Measurements from ENCODE around the gene NETO1. TPM values are rescaled to one million over a fixed set of nuclear protein-coding genes. Genes with fewer than 3 reads are reported as not detected.

The NETO1 gene
- total and polyA plus RNA-seq, 2 experiments from 2014 or later: 10.8 to 20.7 TPM

DNA sequence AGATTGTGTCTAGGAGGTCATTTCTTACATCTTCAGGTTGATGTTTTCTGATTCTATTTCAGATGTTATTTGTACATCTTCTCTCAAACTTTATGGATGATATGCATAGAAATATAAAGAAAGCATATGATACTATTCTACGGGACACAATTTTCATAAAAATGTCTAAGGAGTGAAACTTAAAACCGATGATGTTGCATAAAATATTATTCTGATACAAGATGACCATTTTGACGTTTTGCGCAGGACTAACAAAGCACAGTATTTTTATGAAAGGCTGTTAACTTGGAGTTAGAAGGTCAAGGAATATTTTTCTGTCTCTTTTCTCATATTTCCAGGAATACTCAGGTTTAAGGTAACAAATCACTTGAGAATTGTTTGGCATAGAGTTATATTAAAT is 8.7 kb downstream of the NETO1 start:
- Histone ChIP-seq H3K4me2 (no peak overlapping the region), H3K79me2 (replicated peaks; ENCODE audit: insufficient read depth) (no peaks in the 10 kb centered on the region; the same call in 1 of the 2 replicates), H3K4me3 (no peak overlapping the region), H2AFZ (no peak overlapping the region), H3K27ac (ENCODE audit: low read depth) (no peak overlapping the region), H3F3A (replicated peaks; ENCODE audit: low read depth) (no peaks in the 10 kb centered on the region), H3K27me3 (ENCODE audit: insufficient read depth) (no peaks in the 10 kb centered on the region), H3K4me1 (ENCODE audit: insufficient read depth) (no peaks in the 10 kb centered on the region), H3K9me2 (ENCODE audit: insufficient read depth) (no peaks in the 10 kb centered on the region), H4K20me1 (replicated peaks; ENCODE audit: insufficient read depth) (no peaks in the 10 kb centered on the region), H3K36me3 (ENCODE audit: insufficient read depth) (peaks cover 7% of the 10 kb centered on the region; the same call in 1 of the 2 replicates)
- Mint-ChIP-seq H3K4me3 (no peak overlapping the region), H3K27me3 (ENCODE audit: insufficient read depth, low read depth, poor library complexity) (no peaks in the 10 kb centered on the region), H3K4me1 (no peaks in the 10 kb centered on the region; the same call in 2 of the 3 replicates), H3K9me3 (no peaks in the 10 kb centered on the region), H3K27ac (no peak overlapping the region), H3K36me3 (ENCODE audit: low read depth) (peaks cover 53% of the 10 kb centered on the region)
- ATAC-seq: no peak
- no peak for DNase-seq (ENCODE audit: low spot score)
- TF ChIP-seq, protein P1, sequence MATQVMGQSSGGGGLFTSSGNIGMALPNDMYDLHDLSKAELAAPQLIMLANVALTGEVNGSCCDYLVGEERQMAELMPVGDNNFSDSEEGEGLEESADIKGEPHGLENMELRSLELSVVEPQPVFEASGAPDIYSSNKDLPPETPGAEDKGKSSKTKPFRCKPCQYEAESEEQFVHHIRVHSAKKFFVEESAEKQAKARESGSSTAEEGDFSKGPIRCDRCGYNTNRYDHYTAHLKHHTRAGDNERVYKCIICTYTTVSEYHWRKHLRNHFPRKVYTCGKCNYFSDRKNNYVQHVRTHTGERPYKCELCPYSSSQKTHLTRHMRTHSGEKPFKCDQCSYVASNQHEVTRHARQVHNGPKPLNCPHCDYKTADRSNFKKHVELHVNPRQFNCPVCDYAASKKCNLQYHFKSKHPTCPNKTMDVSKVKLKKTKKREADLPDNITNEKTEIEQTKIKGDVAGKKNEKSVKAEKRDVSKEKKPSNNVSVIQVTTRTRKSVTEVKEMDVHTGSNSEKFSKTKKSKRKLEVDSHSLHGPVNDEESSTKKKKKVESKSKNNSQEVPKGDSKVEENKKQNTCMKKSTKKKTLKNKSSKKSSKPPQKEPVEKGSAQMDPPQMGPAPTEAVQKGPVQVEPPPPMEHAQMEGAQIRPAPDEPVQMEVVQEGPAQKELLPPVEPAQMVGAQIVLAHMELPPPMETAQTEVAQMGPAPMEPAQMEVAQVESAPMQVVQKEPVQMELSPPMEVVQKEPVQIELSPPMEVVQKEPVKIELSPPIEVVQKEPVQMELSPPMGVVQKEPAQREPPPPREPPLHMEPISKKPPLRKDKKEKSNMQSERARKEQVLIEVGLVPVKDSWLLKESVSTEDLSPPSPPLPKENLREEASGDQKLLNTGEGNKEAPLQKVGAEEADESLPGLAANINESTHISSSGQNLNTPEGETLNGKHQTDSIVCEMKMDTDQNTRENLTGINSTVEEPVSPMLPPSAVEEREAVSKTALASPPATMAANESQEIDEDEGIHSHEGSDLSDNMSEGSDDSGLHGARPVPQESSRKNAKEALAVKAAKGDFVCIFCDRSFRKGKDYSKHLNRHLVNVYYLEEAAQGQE (IDR thresholded peaks at IDR 0.05; ENCODE audit: unreplicated experiment): no peak
- TF ChIP-seq, protein P2, sequence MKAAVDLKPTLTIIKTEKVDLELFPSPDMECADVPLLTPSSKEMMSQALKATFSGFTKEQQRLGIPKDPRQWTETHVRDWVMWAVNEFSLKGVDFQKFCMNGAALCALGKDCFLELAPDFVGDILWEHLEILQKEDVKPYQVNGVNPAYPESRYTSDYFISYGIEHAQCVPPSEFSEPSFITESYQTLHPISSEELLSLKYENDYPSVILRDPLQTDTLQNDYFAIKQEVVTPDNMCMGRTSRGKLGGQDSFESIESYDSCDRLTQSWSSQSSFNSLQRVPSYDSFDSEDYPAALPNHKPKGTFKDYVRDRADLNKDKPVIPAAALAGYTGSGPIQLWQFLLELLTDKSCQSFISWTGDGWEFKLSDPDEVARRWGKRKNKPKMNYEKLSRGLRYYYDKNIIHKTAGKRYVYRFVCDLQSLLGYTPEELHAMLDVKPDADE (IDR thresholded peaks at IDR 0.05): no peak
- TF ChIP-seq STAT1 (IDR thresholded peaks at IDR 0.05; ENCODE audit: unreplicated experiment): no peak
- TF ChIP-seq NANOG (IDR thresholded peaks at IDR 0.05; ENCODE audit: borderline replicate concordance): no peak
- TF ChIP-seq, protein P3, sequence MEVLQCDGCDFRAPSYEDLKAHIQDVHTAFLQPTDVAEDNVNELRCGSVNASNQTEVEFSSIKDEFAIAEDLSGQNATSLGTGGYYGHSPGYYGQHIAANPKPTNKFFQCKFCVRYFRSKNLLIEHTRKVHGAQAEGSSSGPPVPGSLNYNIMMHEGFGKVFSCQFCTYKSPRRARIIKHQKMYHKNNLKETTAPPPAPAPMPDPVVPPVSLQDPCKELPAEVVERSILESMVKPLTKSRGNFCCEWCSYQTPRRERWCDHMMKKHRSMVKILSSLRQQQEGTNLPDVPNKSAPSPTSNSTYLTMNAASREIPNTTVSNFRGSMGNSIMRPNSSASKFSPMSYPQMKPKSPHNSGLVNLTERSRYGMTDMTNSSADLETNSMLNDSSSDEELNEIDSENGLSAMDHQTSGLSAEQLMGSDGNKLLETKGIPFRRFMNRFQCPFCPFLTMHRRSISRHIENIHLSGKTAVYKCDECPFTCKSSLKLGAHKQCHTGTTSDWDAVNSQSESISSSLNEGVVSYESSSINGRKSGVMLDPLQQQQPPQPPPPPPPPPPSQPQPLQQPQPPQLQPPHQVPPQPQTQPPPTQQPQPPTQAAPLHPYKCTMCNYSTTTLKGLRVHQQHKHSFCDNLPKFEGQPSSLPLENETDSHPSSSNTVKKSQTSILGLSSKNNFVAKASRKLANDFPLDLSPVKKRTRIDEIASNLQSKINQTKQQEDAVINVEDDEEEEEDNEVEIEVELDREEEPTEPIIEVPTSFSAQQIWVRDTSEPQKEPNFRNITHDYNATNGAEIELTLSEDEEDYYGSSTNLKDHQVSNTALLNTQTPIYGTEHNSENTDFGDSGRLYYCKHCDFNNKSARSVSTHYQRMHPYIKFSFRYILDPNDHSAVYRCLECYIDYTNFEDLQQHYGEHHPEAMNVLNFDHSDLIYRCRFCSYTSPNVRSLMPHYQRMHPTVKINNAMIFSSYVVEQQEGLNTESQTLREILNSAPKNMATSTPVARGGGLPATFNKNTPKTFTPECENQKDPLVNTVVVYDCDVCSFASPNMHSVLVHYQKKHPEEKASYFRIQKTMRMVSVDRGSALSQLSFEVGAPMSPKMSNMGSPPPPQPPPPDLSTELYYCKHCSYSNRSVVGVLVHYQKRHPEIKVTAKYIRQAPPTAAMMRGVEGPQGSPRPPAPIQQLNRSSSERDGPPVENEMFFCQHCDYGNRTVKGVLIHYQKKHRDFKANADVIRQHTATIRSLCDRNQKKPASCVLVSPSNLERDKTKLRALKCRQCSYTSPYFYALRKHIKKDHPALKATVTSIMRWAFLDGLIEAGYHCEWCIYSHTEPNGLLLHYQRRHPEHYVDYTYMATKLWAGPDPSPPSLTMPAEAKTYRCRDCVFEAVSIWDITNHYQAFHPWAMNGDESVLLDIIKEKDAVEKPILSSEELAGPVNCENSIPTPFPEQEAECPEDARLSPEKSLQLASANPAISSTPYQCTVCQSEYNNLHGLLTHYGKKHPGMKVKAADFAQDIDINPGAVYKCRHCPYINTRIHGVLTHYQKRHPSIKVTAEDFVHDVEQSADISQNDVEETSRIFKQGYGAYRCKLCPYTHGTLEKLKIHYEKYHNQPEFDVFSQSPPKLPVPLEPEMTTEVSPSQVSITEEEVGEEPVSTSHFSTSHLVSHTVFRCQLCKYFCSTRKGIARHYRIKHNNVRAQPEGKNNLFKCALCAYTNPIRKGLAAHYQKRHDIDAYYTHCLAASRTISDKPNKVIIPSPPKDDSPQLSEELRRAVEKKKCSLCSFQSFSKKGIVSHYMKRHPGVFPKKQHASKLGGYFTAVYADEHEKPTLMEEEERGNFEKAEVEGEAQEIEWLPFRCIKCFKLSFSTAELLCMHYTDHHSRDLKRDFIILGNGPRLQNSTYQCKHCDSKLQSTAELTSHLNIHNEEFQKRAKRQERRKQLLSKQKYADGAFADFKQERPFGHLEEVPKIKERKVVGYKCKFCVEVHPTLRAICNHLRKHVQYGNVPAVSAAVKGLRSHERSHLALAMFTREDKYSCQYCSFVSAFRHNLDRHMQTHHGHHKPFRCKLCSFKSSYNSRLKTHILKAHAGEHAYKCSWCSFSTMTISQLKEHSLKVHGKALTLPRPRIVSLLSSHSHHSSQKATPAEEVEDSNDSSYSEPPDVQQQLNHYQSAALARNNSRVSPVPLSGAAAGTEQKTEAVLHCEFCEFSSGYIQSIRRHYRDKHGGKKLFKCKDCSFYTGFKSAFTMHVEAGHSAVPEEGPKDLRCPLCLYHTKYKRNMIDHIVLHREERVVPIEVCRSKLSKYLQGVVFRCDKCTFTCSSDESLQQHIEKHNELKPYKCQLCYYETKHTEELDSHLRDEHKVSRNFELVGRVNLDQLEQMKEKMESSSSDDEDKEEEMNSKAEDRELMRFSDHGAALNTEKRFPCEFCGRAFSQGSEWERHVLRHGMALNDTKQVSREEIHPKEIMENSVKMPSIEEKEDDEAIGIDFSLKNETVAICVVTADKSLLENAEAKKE (CRISPR knock-in tag; IDR thresholded peaks at IDR 0.05): no peak
- no peak for TF ChIP-seq CREB1 (CRISPR knock-in tag; IDR thresholded peaks at IDR 0.05; ENCODE audit: low read depth)
- TF ChIP-seq EZH2 (IDR thresholded peaks at IDR 0.05; ENCODE audit: low read depth, unreplicated experiment): no peak
- no peak for TF ChIP-seq ZNF331 (CRISPR knock-in tag; IDR thresholded peaks at IDR 0.05; ENCODE audit: low read depth)
- TF ChIP-seq JUNB (IDR thresholded peaks at IDR 0.05; ENCODE audit: unreplicated experiment): no peak
- TF ChIP-seq, protein P4, sequence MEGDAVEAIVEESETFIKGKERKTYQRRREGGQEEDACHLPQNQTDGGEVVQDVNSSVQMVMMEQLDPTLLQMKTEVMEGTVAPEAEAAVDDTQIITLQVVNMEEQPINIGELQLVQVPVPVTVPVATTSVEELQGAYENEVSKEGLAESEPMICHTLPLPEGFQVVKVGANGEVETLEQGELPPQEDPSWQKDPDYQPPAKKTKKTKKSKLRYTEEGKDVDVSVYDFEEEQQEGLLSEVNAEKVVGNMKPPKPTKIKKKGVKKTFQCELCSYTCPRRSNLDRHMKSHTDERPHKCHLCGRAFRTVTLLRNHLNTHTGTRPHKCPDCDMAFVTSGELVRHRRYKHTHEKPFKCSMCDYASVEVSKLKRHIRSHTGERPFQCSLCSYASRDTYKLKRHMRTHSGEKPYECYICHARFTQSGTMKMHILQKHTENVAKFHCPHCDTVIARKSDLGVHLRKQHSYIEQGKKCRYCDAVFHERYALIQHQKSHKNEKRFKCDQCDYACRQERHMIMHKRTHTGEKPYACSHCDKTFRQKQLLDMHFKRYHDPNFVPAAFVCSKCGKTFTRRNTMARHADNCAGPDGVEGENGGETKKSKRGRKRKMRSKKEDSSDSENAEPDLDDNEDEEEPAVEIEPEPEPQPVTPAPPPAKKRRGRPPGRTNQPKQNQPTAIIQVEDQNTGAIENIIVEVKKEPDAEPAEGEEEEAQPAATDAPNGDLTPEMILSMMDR (conservative IDR thresholded peaks at IDR 0.05; ENCODE audit: low read depth in 2 of 2): no peak

Data from GM23338 (cell line).